Smooth muscle cell (in vitro differentiated cells): Measurements from ENCODE around the gene MGAT4C. TPM values are rescaled to one million over a fixed set of nuclear protein-coding genes. Genes with fewer than 3 reads are reported as not detected.

Experiments
- DNase-seq: peaks from one replicate; lab custom pipeline; 2025; ENCODE audit not compliant: unreplicated experiment; lab: John Stamatoyannopoulos, UW
- H2AFZ ChIP-seq: fragments of 200-600 bp; sonication (generic); 2 replicates; pipeline ENCODE4 v1.6.0; 2016; ENCODE audit warnings: antibody characterized with exemption, low read depth, mild to moderate bottlenecking
- H3F3A ChIP-seq: fragments of 200-600 bp; sonication (generic); 2 replicates; pipeline ENCODE4 v1.6.0; 2017; ENCODE audit warnings: antibody characterized with exemption, low read depth
- H3K27ac ChIP-seq: fragments of 200-600 bp; sonication (generic); 2 replicates; pipeline ENCODE4 v1.5.1; 2016; ENCODE audit warnings: low read depth, mild to moderate bottlenecking
- H3K27me3 ChIP-seq: fragments of 200-600 bp; sonication (generic); 2 replicates; pipeline ENCODE4 v1.6.1; 2016; ENCODE audit warnings: low read depth, mild to moderate bottlenecking
- H3K36me3 ChIP-seq: fragments of 200-600 bp; sonication (generic); 2 replicates; pipeline ENCODE4 v1.5.1; 2016; ENCODE audit warnings: low read depth
- H3K4me1 ChIP-seq: fragments of 200-600 bp; sonication (generic); 2 replicates; pipeline ENCODE4 v1.5.1; 2016; ENCODE audit warnings: low read depth
- H3K4me2 ChIP-seq: fragments of 200-600 bp; sonication (generic); 2 replicates; pipeline ENCODE4 v1.6.0; 2016; ENCODE audit warnings: mild to moderate bottlenecking
- H3K4me3 ChIP-seq: fragments of 200-600 bp; sonication (generic); 2 replicates; pipeline ENCODE4 v1.5.1; 2016; ENCODE audit warnings: mild to moderate bottlenecking
- H3K79me2 ChIP-seq: fragments of 200-600 bp; sonication (generic); 2 replicates; pipeline ENCODE4 v1.6.0; 2016; ENCODE audit warnings: low read depth, mild to moderate bottlenecking
- H3K9ac ChIP-seq: fragments of 200-600 bp; sonication (generic); 2 replicates; pipeline ENCODE4 v1.6.0; 2016; ENCODE audit warnings: low read depth
- H3K9me3 ChIP-seq: fragments of 200-600 bp; sonication (generic); replicated peaks from 2 replicates; pipeline ENCODE4 v1.5.1; 2016; ENCODE audit warnings: low read depth
- H4K20me1 ChIP-seq: fragments of 200-600 bp; sonication (generic); 2 replicates; pipeline ENCODE4 v1.6.0; 2016; ENCODE audit warnings: low read depth
- WGBS: methylation state at CpG from one replicate; pipeline ENCODE4 v1.1.7; 2016; ENCODE audit warnings: low lambda C conversion rate; 5-methylcytosine and 5-hydroxymethylcytosine counted together
- polyA plus RNA-seq: library from polyadenylated mRNA; unstranded; fragments of >200 nt; fragmentation: Nextera tagmentation; extraction: Ambion mirVana; gene quantifications from 2 replicates; pipeline ENCODE4 v1.2.1, GENCODE V29; 2016
- total RNA-seq: library from RNA; depleted of rRNA; stranded (reverse); fragments of >200 nt; gene quantifications from 2 replicates; pipeline ENCODE4 v1.2.3, GENCODE V29; 2014
- TF ChIP-seq, protein P1 (sequence below): fragments of 200-600 bp; sonication (generic); IDR thresholded peaks from 2 replicates; pipeline ENCODE4 v1.5.1; 2017; ENCODE audit warnings: borderline replicate concordance, mild to moderate bottlenecking, antibody characterized with exemption; ENCODE audit not compliant: insufficient read depth, poor library complexity, severe bottlenecking

Gene MGAT4C
- total and polyA plus RNA-seq, 2 experiments from 2014 or later: 0.22 TPM; not detected in 1

DNA sequence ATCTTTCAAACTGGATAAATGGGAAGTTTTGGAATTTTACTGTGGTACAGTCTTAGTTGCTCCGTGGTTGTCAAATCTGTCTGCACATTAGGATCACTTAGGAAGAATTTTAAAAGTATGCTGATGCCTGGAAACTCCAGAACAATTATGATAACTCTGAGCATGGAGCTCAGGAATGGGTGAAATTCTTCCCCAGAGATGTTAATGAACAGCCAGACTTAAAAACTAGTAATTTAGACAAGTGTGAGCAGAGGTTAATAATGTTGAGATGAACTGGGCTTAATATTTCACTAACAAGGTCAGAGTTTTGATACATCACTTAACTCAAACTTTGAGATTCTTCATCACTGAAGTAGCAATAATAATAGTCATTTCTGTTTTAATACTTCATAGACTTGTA is 287.6 kb downstream of the MGAT4C start:
- Histone ChIP-seq H3F3A (no peaks in the 10 kb centered on the region), H2AFZ (no peak overlapping the region), H3K4me3 (no peak overlapping the region), H3K4me2 (no peak overlapping the region), H3K79me2 (no peaks in the 10 kb centered on the region), H3K9ac (no peak overlapping the region), H3K27ac (no peak overlapping the region), H3K36me3 (no peaks in the 10 kb centered on the region), H3K4me1 (no peaks in the 10 kb centered on the region), H4K20me1 (no peaks in the 10 kb centered on the region), H3K9me3 (no peaks in the 10 kb centered on the region), H3K27me3 (no peaks in the 10 kb centered on the region)
- TF ChIP-seq, protein P1, sequence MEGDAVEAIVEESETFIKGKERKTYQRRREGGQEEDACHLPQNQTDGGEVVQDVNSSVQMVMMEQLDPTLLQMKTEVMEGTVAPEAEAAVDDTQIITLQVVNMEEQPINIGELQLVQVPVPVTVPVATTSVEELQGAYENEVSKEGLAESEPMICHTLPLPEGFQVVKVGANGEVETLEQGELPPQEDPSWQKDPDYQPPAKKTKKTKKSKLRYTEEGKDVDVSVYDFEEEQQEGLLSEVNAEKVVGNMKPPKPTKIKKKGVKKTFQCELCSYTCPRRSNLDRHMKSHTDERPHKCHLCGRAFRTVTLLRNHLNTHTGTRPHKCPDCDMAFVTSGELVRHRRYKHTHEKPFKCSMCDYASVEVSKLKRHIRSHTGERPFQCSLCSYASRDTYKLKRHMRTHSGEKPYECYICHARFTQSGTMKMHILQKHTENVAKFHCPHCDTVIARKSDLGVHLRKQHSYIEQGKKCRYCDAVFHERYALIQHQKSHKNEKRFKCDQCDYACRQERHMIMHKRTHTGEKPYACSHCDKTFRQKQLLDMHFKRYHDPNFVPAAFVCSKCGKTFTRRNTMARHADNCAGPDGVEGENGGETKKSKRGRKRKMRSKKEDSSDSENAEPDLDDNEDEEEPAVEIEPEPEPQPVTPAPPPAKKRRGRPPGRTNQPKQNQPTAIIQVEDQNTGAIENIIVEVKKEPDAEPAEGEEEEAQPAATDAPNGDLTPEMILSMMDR: no peak
- DNase-seq: no peak
- 69% methylated on average over 1 of the region's 1 CpG for WGBS

DNA sequence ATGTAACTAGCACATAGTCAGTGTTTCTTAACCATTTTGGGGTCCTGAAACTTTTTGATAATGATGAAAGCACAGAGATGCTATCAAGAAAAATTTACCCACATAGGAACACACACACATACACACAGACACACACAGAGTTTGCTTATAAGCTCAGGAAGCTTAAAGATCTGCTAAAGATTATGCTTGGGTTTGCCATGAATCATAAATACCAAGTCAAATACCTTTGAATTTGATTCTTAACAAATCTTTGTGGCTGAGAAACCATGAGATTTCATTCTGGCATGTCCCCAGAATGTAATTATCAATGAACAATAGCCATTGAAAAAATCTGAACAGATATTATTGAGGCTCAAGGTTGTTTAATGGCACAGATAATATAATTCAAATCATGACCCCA is 292.9 kb downstream of the MGAT4C start:
- Histone ChIP-seq H3K4me2 (no peak overlapping the region), H3K4me1 (no peaks in the 10 kb centered on the region), H3K79me2 (no peaks in the 10 kb centered on the region), H3K27ac (no peak overlapping the region), H2AFZ (no peak overlapping the region), H3K27me3 (no peaks in the 10 kb centered on the region), H3F3A (no peaks in the 10 kb centered on the region), H3K9ac (no peak overlapping the region), H3K9me3 (no peaks in the 10 kb centered on the region), H4K20me1 (no peaks in the 10 kb centered on the region), H3K36me3 (no peaks in the 10 kb centered on the region), H3K4me3 (no peak overlapping the region)
- DNase-seq: no peak
- TF ChIP-seq, protein P1: no peak

DNA sequence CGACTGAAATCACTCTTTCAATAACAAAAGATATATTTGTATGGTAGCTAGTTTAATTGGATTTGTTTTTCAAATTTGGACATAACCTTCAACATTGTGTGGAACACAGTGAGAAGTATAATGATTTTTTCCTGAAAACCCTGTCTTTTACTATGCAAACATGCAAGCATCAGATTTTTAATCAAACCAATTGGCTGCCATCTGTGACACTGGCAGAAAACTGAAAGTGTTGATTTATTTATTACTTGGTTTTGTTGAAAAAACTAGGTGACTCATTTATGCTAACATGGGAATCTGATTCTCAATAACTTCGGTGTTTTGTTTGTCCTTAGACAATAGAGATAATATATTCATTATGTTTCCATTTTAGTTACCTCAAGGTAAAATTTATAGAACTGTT is 300.1 kb downstream of the MGAT4C start:
- Histone ChIP-seq H3K9ac (no peak overlapping the region), H3K79me2 (no peaks in the 10 kb centered on the region), H3K9me3 (no peaks in the 10 kb centered on the region), H3K4me2 (no peak overlapping the region), H3K4me3 (no peak overlapping the region), H3K36me3 (no peaks in the 10 kb centered on the region), H3K4me1 (no peaks in the 10 kb centered on the region), H3K27ac (no peak overlapping the region), H4K20me1 (no peaks in the 10 kb centered on the region), H3F3A (no peaks in the 10 kb centered on the region), H2AFZ (no peak overlapping the region), H3K27me3 (no peaks in the 10 kb centered on the region)
- TF ChIP-seq, protein P1: no peak
- WGBS: 85% methylated on average over 2 of the region's 2 CpGs
- no peak for DNase-seq

DNA sequence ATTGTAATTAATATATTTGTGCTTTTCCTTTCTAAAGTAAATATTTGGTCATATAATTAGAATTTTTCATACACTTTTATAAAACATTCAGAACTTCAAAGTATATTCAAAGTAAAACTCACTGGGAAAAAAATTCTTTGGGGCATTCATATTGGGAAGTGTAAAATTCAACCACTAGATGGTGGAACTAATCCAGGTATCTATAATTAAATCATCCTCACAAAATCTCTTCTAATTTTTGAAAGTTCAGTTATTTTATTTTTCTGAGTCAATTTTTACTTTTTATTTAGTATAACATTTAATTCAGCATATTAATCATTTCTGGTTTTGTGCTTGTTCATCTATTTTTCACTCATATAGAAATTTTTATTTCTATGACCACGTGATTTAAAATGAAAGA is 301.1 kb downstream of the MGAT4C start:
- H4K20me1 ChIP-seq: no peaks in the 10 kb centered on the region
- no peaks in the 10 kb centered on the region for H3K36me3 ChIP-seq
- H3K9ac ChIP-seq: no peak overlapping the region
- H3K4me3 ChIP-seq: no peak overlapping the region
- no peak for DNase-seq
- H3K9me3 ChIP-seq: no peaks in the 10 kb centered on the region
- TF ChIP-seq, protein P1: peak; percentile 18
- no peak overlapping the region for H3K4me2 ChIP-seq
- H3K79me2 ChIP-seq: no peaks in the 10 kb centered on the region
- H3K4me1 ChIP-seq: no peaks in the 10 kb centered on the region
- no peaks in the 10 kb centered on the region for H3K27me3 ChIP-seq
- no peak overlapping the region for H2AFZ ChIP-seq
- 89% methylated on average over 1 of the region's 1 CpG for WGBS
- H3F3A ChIP-seq: no peaks in the 10 kb centered on the region
- no peak overlapping the region for H3K27ac ChIP-seq
